ENCODE results near the gene FGF22. TPM values are rescaled to one million over a fixed set of nuclear protein-coding genes. Genes with fewer than 3 reads are reported as not detected.

FGF22 gene
- total and polyA plus RNA-seq, 2 of the 4 experiments (the other 2 are of a cell fraction) = 0.14 TPM; not detected in 1

- Histone ChIP-seq H3K9ac (ENCODE audit: low read depth, low read length) (no peak overlapping the region), H2AFZ (replicated peaks; ENCODE audit: low read length, poor library complexity) (peak overlapping the region; percentile 78), H3K4ac (ENCODE audit: low read depth, low read length) (0 out of 2 replicates have a peak overlapping the region, but pooled peaks have one; percentile 47), H3K4me3 (ENCODE audit: insufficient read depth, low read depth, low read length) (no peak overlapping the region), H3K9me3 (ENCODE audit: control insufficient read depth, insufficient read depth, low read length) (no peaks in the 10 kb centered on the region), H3K79me1 (ENCODE audit: low read depth in 1 of 2, low read length in 2 of 2) (no peaks in the 10 kb centered on the region), H3K23ac (ENCODE audit: low read depth, low read length) (no peak overlapping the region), H3K4me1 (ENCODE audit: control insufficient read depth, insufficient read depth, low read length) (peaks cover 3% of the 10 kb centered on the region; the same call in 1 of the 2 replicates), H4K20me1 (ENCODE audit: insufficient read depth, low read length) (no peaks in the 10 kb centered on the region), H4K8ac (ENCODE audit: low read depth in 2 of 2, low read length in 2 of 2) (peak overlapping the region in 1 of 2 experiments; percentile 40; a peak in 1 of 4 replicates), H2BK15ac (ENCODE audit: low read depth, low read length) (no peak overlapping the region), H2BK20ac (ENCODE audit: low read depth, low read length) (0 out of 2 replicates have a peak overlapping the region, but pooled peaks have one; percentile 34), H3K56ac (ENCODE audit: extremely low read depth, insufficient read depth, low read length) (no peak overlapping the region), H2AK9ac (replicated peaks; ENCODE audit: low read depth, low read length, poor library complexity) (no peak overlapping the region), H2AK5ac (ENCODE audit: low read depth, low read length) (0 out of 2 replicates have a peak overlapping the region, but pooled peaks have one; percentile 56), H3K9me1 (ENCODE audit: insufficient read depth, low read length) (no peaks in the 10 kb centered on the region), H4K91ac (ENCODE audit: insufficient read depth, low read depth, low read length) (no peak overlapping the region), H2BK5ac (ENCODE audit: low read depth, low read length, poor library complexity, severe bottlenecking) (no peak overlapping the region), H3K14ac (replicated peaks; ENCODE audit: low read depth, low read length) (no peak overlapping the region), H3K4me2 (ENCODE audit: low read depth, low read length) (no peak overlapping the region), H3K27ac (ENCODE audit: insufficient read depth, low read length) (no peak overlapping the region), H3K36me3 (ENCODE audit: control insufficient read depth, insufficient read depth, low read length) (no peaks in the 10 kb centered on the region), H3K27me3 (ENCODE audit: control insufficient read depth, insufficient read depth, low read length) (no peaks in the 10 kb centered on the region), H3K18ac (ENCODE audit: low read depth, low read length) (no peak overlapping the region; the same call in 1 of the 2 replicates), H4K5ac (ENCODE audit: low read depth, low read length) (no peak overlapping the region), H2BK120ac (ENCODE audit: low read depth, low read length) (no peak overlapping the region)
- no peak for TF ChIP-seq RAD21 (IDR thresholded peaks at IDR 0.05; ENCODE audit: low read length)
- TF ChIP-seq MAZ (IDR thresholded peaks at IDR 0.05; ENCODE audit: borderline replicate concordance, low read depth, low read length) = no peak
- no peak for TF ChIP-seq BHLHE40 (IDR thresholded peaks at IDR 0.05; ENCODE audit: low read depth, low read length)
- no peak for TF ChIP-seq FOS (IDR thresholded peaks at IDR 0.05; ENCODE audit: low read depth, low read length)
- no peak for TF ChIP-seq RFX5 (IDR thresholded peaks at IDR 0.05; ENCODE audit: low read depth, low read length)
- TF ChIP-seq SMC3 (IDR thresholded peaks at IDR 0.05; ENCODE audit: low read depth, low read length) = no peak
- peak; percentile 79 for TF ChIP-seq CEBPB (IDR thresholded peaks at IDR 0.05; ENCODE audit: low read depth, low read length)
- no peak for TF ChIP-seq CHD1 (IDR thresholded peaks at IDR 0.05; ENCODE audit: low read depth, low read length)
- ATAC-seq (ENCODE audit: low read depth) (peak; percentile 65), DNase-seq (no peak)
- dilution Hi-C loops (cut with HindIII; ENCODE audit: low sequenced_read_pairs, unreplicated experiment) (no loop called here), in situ Hi-C loops (cut with MboI; ENCODE audit: low sequenced_read_pairs) (no loop called here), intact Hi-C loops (cut with micrococcal nuclease) (no loop called here)
- POLR2A ChIA-PET (ENCODE audit: unreplicated experiment) = no interaction called here
- 50% methylated on average over 2 of the region's 15 CpGs; no CpG with 5 or more reads in 1 of the 2 experiments for WGBS, 2 experiments (ENCODE audit: extremely low coverage in 2 of 2, insufficient read length in 1 of 2)
- CTCF ChIA-PET = no interaction called here
- BruUV-seq (replicated peaks) = no TSS peak
Observed at GRCh38 chr19:688214-688613, 48.5 kb downstream of the FGF22 start.

Data from IMR-90 (cell line).